ENCODE measurements around the gene ABCC8.

The ABCC8 gene

DNA sequence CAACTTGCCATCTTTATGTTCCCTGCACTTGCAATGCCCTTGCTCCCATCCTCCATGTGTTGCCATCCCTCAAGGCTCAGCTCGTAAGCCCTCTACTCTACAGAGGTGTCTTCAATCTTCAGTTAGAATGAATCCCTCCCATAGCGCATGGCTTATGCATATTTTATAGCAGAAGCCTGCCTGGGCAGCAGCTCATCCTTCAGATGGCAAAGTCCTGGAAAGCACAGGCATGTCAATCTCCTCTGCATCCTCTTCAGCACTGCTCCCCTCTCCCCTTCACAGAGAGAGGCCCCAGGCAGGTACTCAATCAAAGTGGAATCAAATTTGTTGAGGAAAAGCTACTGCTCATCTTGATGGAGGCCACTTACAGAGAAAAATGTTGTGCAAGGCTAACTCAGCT is 31.1 kb upstream of the ABCC8 start:
- in situ Hi-C loops (cut with MboI; ENCODE audit: low sequenced_read_pairs, unreplicated experiment), result loop anchor here (10.0 kb wide), 1 partner anchor 273 kb away; no protein-coding TSS in a partner anchor
- TF ChIP-seq, protein P1, sequence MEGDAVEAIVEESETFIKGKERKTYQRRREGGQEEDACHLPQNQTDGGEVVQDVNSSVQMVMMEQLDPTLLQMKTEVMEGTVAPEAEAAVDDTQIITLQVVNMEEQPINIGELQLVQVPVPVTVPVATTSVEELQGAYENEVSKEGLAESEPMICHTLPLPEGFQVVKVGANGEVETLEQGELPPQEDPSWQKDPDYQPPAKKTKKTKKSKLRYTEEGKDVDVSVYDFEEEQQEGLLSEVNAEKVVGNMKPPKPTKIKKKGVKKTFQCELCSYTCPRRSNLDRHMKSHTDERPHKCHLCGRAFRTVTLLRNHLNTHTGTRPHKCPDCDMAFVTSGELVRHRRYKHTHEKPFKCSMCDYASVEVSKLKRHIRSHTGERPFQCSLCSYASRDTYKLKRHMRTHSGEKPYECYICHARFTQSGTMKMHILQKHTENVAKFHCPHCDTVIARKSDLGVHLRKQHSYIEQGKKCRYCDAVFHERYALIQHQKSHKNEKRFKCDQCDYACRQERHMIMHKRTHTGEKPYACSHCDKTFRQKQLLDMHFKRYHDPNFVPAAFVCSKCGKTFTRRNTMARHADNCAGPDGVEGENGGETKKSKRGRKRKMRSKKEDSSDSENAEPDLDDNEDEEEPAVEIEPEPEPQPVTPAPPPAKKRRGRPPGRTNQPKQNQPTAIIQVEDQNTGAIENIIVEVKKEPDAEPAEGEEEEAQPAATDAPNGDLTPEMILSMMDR (IDR thresholded peaks at IDR 0.05; ENCODE audit: borderline replicate concordance, control extremely low read depth, extremely low read depth, insufficient read depth, missing control alignments), result no peak
- no peak for DNase-seq (ENCODE audit: low spot score)

DNA sequence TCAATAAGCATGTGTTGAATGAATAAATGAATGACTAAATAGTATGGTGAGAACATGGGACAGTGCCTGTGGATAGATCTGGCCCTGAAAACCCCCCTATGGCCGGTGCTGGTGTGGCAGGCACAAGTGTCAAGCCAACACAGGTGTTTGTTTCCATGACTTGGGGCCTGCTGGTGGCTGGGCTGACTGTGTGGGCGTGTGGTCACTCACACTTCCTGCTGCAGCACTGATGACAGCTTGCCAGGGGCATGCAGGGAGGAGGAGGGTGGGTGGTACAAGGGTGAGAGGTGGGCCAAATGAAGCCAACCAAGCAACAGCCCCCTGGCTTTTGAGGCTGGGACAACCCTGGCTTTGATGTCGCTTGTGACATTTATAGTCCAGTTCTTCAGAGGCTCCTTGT is 30.3 kb upstream of the ABCC8 start:
- in situ Hi-C loops (cut with MboI; ENCODE audit: low sequenced_read_pairs, unreplicated experiment), result loop anchor here (10.0 kb wide), 1 partner anchor 272 kb away; no protein-coding TSS in a partner anchor
- peak; percentile 62 for DNase-seq (ENCODE audit: low spot score)
- TF ChIP-seq, protein P1 (IDR thresholded peaks at IDR 0.05; ENCODE audit: borderline replicate concordance, control extremely low read depth, extremely low read depth, insufficient read depth, missing control alignments), result no peak

- no peak for DNase-seq (ENCODE audit: low spot score)
- TF ChIP-seq, protein P1 (IDR thresholded peaks at IDR 0.05; ENCODE audit: borderline replicate concordance, control extremely low read depth, extremely low read depth, insufficient read depth, missing control alignments), result no peak
- in situ Hi-C loops (cut with MboI; ENCODE audit: low sequenced_read_pairs, unreplicated experiment), result loop anchor here (10.0 kb wide), 1 partner anchor 272 kb away; no protein-coding TSS in a partner anchor
Observed at GRCh38 chr11:17506314-17506713, 29.7 kb upstream of the ABCC8 start.

GRCh38 chr11:17505146-17505545 is 28.5 kb upstream of the ABCC8 start:
- in situ Hi-C loops (cut with MboI; ENCODE audit: low sequenced_read_pairs, unreplicated experiment), result loop anchor here (10.0 kb wide), 1 partner anchor 270 kb away; no protein-coding TSS in a partner anchor
- no peak for DNase-seq (ENCODE audit: low spot score)
- TF ChIP-seq, protein P1 (IDR thresholded peaks at IDR 0.05; ENCODE audit: borderline replicate concordance, control extremely low read depth, extremely low read depth, insufficient read depth, missing control alignments), result no peak

- TF ChIP-seq, protein P1 (IDR thresholded peaks at IDR 0.05; ENCODE audit: borderline replicate concordance, control extremely low read depth, extremely low read depth, insufficient read depth, missing control alignments), result peak; percentile 81
- DNase-seq (ENCODE audit: low spot score), result peak; percentile 83
- in situ Hi-C loops (cut with MboI; ENCODE audit: low sequenced_read_pairs, unreplicated experiment), result loop anchor here (5.0 to 10.0 kb wide), 2 partner anchors 112 to 270 kb away; no protein-coding TSS in a partner anchor
Observed at GRCh38 chr11:17504330-17505107, 27.9 kb upstream of the ABCC8 start.

GRCh38 chr11:17502630-17503029 is 26.0 kb upstream of the ABCC8 start:
- in situ Hi-C loops (cut with MboI; ENCODE audit: low sequenced_read_pairs, unreplicated experiment), result loop anchor here (5.0 to 10.0 kb wide), 2 partner anchors 110 to 268 kb away; no protein-coding TSS in a partner anchor
- DNase-seq (ENCODE audit: low spot score), result no peak
- TF ChIP-seq, protein P1 (IDR thresholded peaks at IDR 0.05; ENCODE audit: borderline replicate concordance, control extremely low read depth, extremely low read depth, insufficient read depth, missing control alignments), result no peak

All from GM13976 (cell line).